Mammary epithelial cell (primary cell): ENCODE data around the gene ANKLE2.

ENCODE experiments used
- CTCF ChIP-seq, 2 donors: IDR thresholded peaks in 1 of 2; conservative IDR thresholded peaks in 1 of 2; 2 replicates each; pipeline ENCODE4 v1.5.1; 2011 to 2012; ENCODE audit warnings: inconsistent platforms in 2 of 2, low read length in 2 of 2, mild to moderate bottlenecking in 2 of 2, control low read depth in 1 of 2, low read depth in 1 of 2; ENCODE audit not compliant: insufficient read depth in 1 of 2; ENCODE audit errors: extremely low read depth in 1 of 2
- EZH2 ChIP-seq: IDR thresholded peaks from 2 replicates; pipeline ENCODE4 v1.6.1; 2012; ENCODE audit warnings: low read length, inconsistent platforms, borderline replicate concordance

- TF ChIP-seq EZH2 (no peak), CTCF (conservative IDR thresholded peaks at IDR 0.05 in 1 of 2, IDR thresholded peaks at IDR 0.05 in 1 of 2; ENCODE audit: extremely low read depth in 1 of 2, insufficient read depth in 1 of 2, low read depth in 1 of 2, low read length in 2 of 2) (no peak)
Measured at GRCh38 chr12:132771126-132771838, 9.7 kb upstream of the ANKLE2 start.
